Nephron progenitor cell (in vitro differentiated cells): ENCODE results near the gene TTLL11.
A peak's percentile ranks its signal among the peaks of the same experiment; 100 is the strongest.

Experiments used
- DNase-seq: peaks from one replicate; pipeline ENCODE4 v3.0.0; 2021
- H3K27ac Mint-ChIP-seq: 2 replicates; pipeline ENCODE4 v1.8.0; 2021; ENCODE audit warnings: mild to moderate bottlenecking, moderate library complexity, mixed read lengths
- H3K27me3 Mint-ChIP-seq: 2 replicates; pipeline ENCODE4 v1.8.0; 2021; ENCODE audit warnings: mild to moderate bottlenecking, low read depth, mixed read lengths; ENCODE audit not compliant: poor library complexity
- H3K36me3 Mint-ChIP-seq: 2 replicates; pipeline ENCODE4 v1.8.0; 2021; ENCODE audit warnings: low read depth, mixed read lengths
- H3K4me1 Mint-ChIP-seq: 2 replicates; pipeline ENCODE4 v1.8.0; 2021; ENCODE audit warnings: mixed read lengths
- H3K4me3 Mint-ChIP-seq: 2 replicates; pipeline ENCODE4 v1.8.0; 2021; ENCODE audit warnings: mild to moderate bottlenecking, moderate library complexity, mixed read lengths
- H3K9me3 Mint-ChIP-seq: 2 replicates; pipeline ENCODE4 v1.8.0; 2021; ENCODE audit warnings: mild to moderate bottlenecking, moderate library complexity, mixed read lengths
- CTCF ChIP-seq: fragments of 200-600 bp; sonication (generic); IDR thresholded peaks from 2 replicates; pipeline ENCODE4 v1.5.0; 2021; ENCODE audit warnings: antibody characterized with exemption

TTLL11 gene

GRCh38 chr9:121999556-121999955 is 93.6 kb downstream of the TTLL11 start:
- H3K27me3 Mint-ChIP-seq, result peaks cover 3% of the 10 kb centered on the region
- no peaks in the 10 kb centered on the region for H3K9me3 Mint-ChIP-seq
- H3K27ac Mint-ChIP-seq, result no peak overlapping the region
- H3K4me1 Mint-ChIP-seq, result peaks cover 26% of the 10 kb centered on the region
- DNase-seq, result no peak
- H3K36me3 Mint-ChIP-seq, result no peaks in the 10 kb centered on the region
- no peak for TF ChIP-seq CTCF
- no peak overlapping the region for H3K4me3 Mint-ChIP-seq

- no peak for DNase-seq
- H3K36me3 Mint-ChIP-seq, result no peaks in the 10 kb centered on the region
- H3K27me3 Mint-ChIP-seq, result peaks cover 3% of the 10 kb centered on the region
- no peak overlapping the region for H3K4me3 Mint-ChIP-seq
- H3K9me3 Mint-ChIP-seq, result no peaks in the 10 kb centered on the region
- no peak for TF ChIP-seq CTCF
- peaks cover 26% of the 10 kb centered on the region for H3K4me1 Mint-ChIP-seq
- no peak overlapping the region for H3K27ac Mint-ChIP-seq
Measured at GRCh38 chr9:121998513-121999049, 94.5 kb downstream of the TTLL11 start.

GRCh38 chr9:121997791-121998190 is 95.3 kb downstream of the TTLL11 start:
- H3K4me3 Mint-ChIP-seq, result no peak overlapping the region
- no peaks in the 10 kb centered on the region for H3K9me3 Mint-ChIP-seq
- no peak for TF ChIP-seq CTCF
- H3K36me3 Mint-ChIP-seq, result no peaks in the 10 kb centered on the region
- peaks cover 26% of the 10 kb centered on the region for H3K4me1 Mint-ChIP-seq
- H3K27ac Mint-ChIP-seq, result no peak overlapping the region
- DNase-seq, result no peak
- H3K27me3 Mint-ChIP-seq, result peaks cover 3% of the 10 kb centered on the region

- H3K27me3 Mint-ChIP-seq, result peaks cover 2% of the 10 kb centered on the region
- no peak overlapping the region for H3K4me3 Mint-ChIP-seq
- TF ChIP-seq CTCF, result no peak
- H3K36me3 Mint-ChIP-seq, result no peaks in the 10 kb centered on the region
- no peaks in the 10 kb centered on the region for H3K9me3 Mint-ChIP-seq
- no peak for DNase-seq
- peaks cover 18% of the 10 kb centered on the region for H3K4me1 Mint-ChIP-seq
- no peak overlapping the region for H3K27ac Mint-ChIP-seq
Measured at GRCh38 chr9:121996783-121997182, 96.3 kb downstream of the TTLL11 start.

- no peak overlapping the region for H3K27ac Mint-ChIP-seq
- no peaks in the 10 kb centered on the region for H3K9me3 Mint-ChIP-seq
- H3K4me3 Mint-ChIP-seq, result no peak overlapping the region
- no peak for TF ChIP-seq CTCF
- no peaks in the 10 kb centered on the region for H3K36me3 Mint-ChIP-seq
- DNase-seq, result no peak
- H3K4me1 Mint-ChIP-seq, result peaks cover 16% of the 10 kb centered on the region
- H3K27me3 Mint-ChIP-seq, result peaks cover 2% of the 10 kb centered on the region
Measured at GRCh38 chr9:121995997-121996396, 97.1 kb downstream of the TTLL11 start.

- peaks cover 13% of the 10 kb centered on the region for H3K27me3 Mint-ChIP-seq
- peak; percentile 87 for TF ChIP-seq CTCF
- H3K36me3 Mint-ChIP-seq, result no peaks in the 10 kb centered on the region
- no peak overlapping the region for H3K27ac Mint-ChIP-seq
- peaks cover 41% of the 10 kb centered on the region for H3K4me1 Mint-ChIP-seq
- peak; percentile 51 for DNase-seq
- no peaks in the 10 kb centered on the region for H3K9me3 Mint-ChIP-seq
- H3K4me3 Mint-ChIP-seq, result no peak overlapping the region
Measured at GRCh38 chr9:121992571-121993212, 100.4 kb downstream of the TTLL11 start.
